Measurements from ENCODE around the gene ZNF101.

The ZNF101 gene

DNA sequence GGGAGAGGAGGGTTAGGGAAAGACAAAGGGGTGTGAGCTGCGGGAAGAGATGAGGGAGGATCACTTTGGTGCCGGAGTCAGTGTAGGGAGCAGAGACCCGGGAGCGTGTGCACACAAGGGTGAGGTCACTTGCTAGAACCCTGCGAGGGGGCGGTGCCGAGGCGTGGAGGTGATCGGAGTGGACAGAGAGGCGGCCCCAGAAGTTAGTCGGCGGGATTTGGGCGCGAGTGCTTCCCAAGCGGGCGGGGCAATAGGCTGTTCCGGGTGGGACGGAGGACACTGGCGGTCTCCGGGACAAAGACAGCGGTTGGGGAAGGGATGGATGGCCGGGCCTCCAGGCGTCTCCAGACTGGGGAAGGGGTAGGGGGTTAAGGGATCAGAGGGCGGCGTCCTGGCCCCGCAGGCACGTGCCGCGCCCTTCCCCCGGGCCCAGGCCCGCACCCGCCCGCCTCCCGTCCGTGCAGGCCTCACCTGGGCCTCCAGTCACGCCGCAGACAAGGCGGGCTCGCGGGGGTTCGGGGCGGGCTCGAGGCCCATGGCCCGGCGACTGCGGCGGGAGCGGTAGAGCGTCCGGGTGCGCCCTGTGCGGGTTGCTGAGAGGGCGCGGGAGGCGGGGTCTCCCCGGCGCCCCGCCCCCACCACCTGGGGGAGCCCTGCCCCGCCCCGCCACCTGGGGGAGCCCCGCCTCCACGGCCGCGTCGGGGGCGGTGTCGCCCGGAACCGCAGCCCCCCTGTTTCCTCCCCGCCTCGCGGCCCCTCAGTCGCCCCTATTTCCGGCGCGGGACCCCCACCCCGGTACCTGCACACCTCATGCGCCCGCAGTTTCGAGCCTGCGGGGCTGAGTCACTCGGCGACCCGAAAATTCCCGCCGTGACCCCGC lies 40.8 kb upstream of the ZNF101 start, which contains the start of gene LPAR2:
Gene LPAR2, minus strand, starts transcription at position 600 of the 880 bp plus-strand sequence. CDS start 945 bp downstream, outside the sequence.
- no peaks in the 10 kb centered on the region for H3K27me3 ChIP-seq (ENCODE audit: insufficient read depth, poor library complexity, severe bottlenecking)
- peak within 1 kb of the TSS; percentile 35 for H3K4me3 ChIP-seq (replicated peaks; ENCODE audit: insufficient read depth, low read length)
- no peak for TF ChIP-seq GABPA (IDR thresholded peaks at IDR 0.05; ENCODE audit: low read depth)
- no peak for TF ChIP-seq CTCF (IDR thresholded peaks at IDR 0.05; ENCODE audit: insufficient read depth, low read length)
- no peak for TF ChIP-seq SPI1 (IDR thresholded peaks at IDR 0.05; ENCODE audit: borderline replicate concordance, low read depth)
- TF ChIP-seq REST (IDR thresholded peaks at IDR 0.05; ENCODE audit: insufficient replicate concordance, low read depth), result no peak
- no peak for TF ChIP-seq POLR2AphosphoS5 (IDR thresholded peaks at IDR 0.05; ENCODE audit: low read depth)
- peak within 1 kb of the TSS; percentile 72 for H3K27ac ChIP-seq (replicated peaks)
- DNase-seq (ENCODE audit: low read depth in 1 of 2, low spot score in 1 of 2), result no peak

- TF ChIP-seq GABPA (IDR thresholded peaks at IDR 0.05; ENCODE audit: low read depth) (no peak), POLR2AphosphoS5 (IDR thresholded peaks at IDR 0.05; ENCODE audit: low read depth) (peak; percentile 36; the same call in 1 of the 2 replicates), SPI1 (IDR thresholded peaks at IDR 0.05; ENCODE audit: borderline replicate concordance, low read depth) (no peak)
- peak; percentile 81 to 83 for DNase-seq (ENCODE audit: low read depth in 1 of 2, low spot score in 1 of 2)
- Histone ChIP-seq H3K4me3 (replicated peaks; ENCODE audit: insufficient read depth, low read length) (peak overlapping the region; percentile 35), H3K27ac (replicated peaks) (peak overlapping the region; percentile 72), H3K27me3 (ENCODE audit: insufficient read depth, poor library complexity, severe bottlenecking) (no peaks in the 10 kb centered on the region)
Observed at GRCh38 chr19:19628501-19629134, 40.0 kb upstream of the ZNF101 start.

GRCh38 chr19:19630062-19630414 lies 38.6 kb upstream of the ZNF101 start:
- no peak overlapping the region for H3K27ac ChIP-seq (replicated peaks)
- H3K4me3 ChIP-seq (replicated peaks; ENCODE audit: insufficient read depth, low read length), result no peak overlapping the region
- TF ChIP-seq REST (IDR thresholded peaks at IDR 0.05; ENCODE audit: insufficient replicate concordance, low read depth) (no peak), SPI1 (IDR thresholded peaks at IDR 0.05; ENCODE audit: borderline replicate concordance, low read depth) (no peak)
- no peak for DNase-seq (ENCODE audit: low read depth in 1 of 2, low spot score in 1 of 2)
- no peaks in the 10 kb centered on the region for H3K27me3 ChIP-seq (ENCODE audit: insufficient read depth, poor library complexity, severe bottlenecking)

DNA sequence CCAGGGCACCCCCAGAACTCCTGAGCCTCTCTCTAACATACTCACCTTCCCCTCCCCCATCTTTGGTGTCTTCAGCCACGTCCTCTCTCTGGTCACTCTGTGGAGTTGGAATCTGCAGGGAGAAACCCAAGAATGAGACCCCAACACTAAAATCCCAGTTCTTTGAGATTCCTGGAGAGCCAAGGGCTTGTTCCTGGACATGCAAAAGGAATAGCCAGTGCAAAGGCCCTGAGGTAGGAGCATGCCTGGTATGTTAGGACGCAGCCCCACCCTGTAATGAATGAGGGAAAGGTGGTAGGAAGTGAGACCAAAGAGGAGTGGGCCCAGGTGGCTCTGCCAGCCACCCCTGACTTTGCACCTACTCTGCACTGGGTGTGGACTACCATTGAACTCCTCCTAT lies 38.2 kb upstream of the ZNF101 start:
- Histone ChIP-seq H3K4me3 (replicated peaks; ENCODE audit: insufficient read depth, low read length) (no peak overlapping the region), H3K27me3 (ENCODE audit: insufficient read depth, poor library complexity, severe bottlenecking) (no peaks in the 10 kb centered on the region), H3K27ac (replicated peaks) (no peak overlapping the region)
- TF ChIP-seq CTCF (IDR thresholded peaks at IDR 0.05; ENCODE audit: insufficient read depth, low read length), result no peak
- no peak for TF ChIP-seq GABPA (IDR thresholded peaks at IDR 0.05; ENCODE audit: low read depth)
- TF ChIP-seq REST (IDR thresholded peaks at IDR 0.05; ENCODE audit: insufficient replicate concordance, low read depth), result no peak
- no peak for TF ChIP-seq SPI1 (IDR thresholded peaks at IDR 0.05; ENCODE audit: borderline replicate concordance, low read depth)
- TF ChIP-seq POLR2AphosphoS5 (IDR thresholded peaks at IDR 0.05; ENCODE audit: low read depth), result no peak
- DNase-seq (ENCODE audit: low read depth in 1 of 2, low spot score in 1 of 2), result no peak

All from HL-60 (cell line).